HCT116 (cell line): Measurements from ENCODE around the gene RTF2. TPM values are rescaled to one million over a fixed set of nuclear protein-coding genes. Genes with fewer than 3 reads are reported as not detected.

ENCODE experiments used
- ATAC-seq: fragments of 200-7000 bp; cut with Tn5 transposase; 2 replicates; pipeline ENCODE4 v1.9.1; 2020; ENCODE audit warnings: mild to moderate bottlenecking, moderate library complexity
- BruUV-seq: library from RNA; stranded (reverse); fragments of 400-500 nt; replicated peaks from 2 replicates; lab custom pipeline; 2021; lab: Mats Ljungman, UMichigan
- CTCF ChIA-PET: fragments of 300-600 bp; sonication (Branson Sonifier 250); formaldehyde crosslinking; loops from one replicate; lab custom pipeline; 2021; ENCODE audit warnings: antibody characterized with exemption; lab: Charles Lee
- POLR2A ChIA-PET: fragments of 300-600, 350-600 bp; sonication (Branson Sonifier 250); formaldehyde crosslinking; loops from one replicate; lab custom pipeline; 2021; ENCODE audit warnings: antibody characterized with exemption; lab: Charles Lee
- RAD21 ChIA-PET, 2 experiments: fragments of 300-600 bp; sonication (Branson Sonifier 250); formaldehyde crosslinking; loops; one replicate each; lab custom pipeline; 2023; ENCODE audit warnings: low total read pairs in 2 of 2; ENCODE audit not compliant: uncharacterized antibody in 2 of 2, unreplicated experiment in 2 of 2, low non-redundant PET in 1 of 2; lab: Charles Lee
- DNase-seq: peaks from one replicate; pipeline ENCODE4 v3.0.0-alpha.2; 2010; ENCODE audit warnings: low read depth, low spot score
- H2AFZ ChIP-seq: fragments of 200-600 bp; shearing (Covaris generic), sonication (generic); 2 replicates; pipeline ENCODE4 v1.6.1; 2017; ENCODE audit warnings: low read depth, mixed run types, mixed read lengths, antibody characterized with exemption, low read length; ENCODE audit not compliant: poor library complexity, severe bottlenecking
- H3K27ac ChIP-seq: 2 replicates; pipeline ENCODE4 v1.5.1; 2012; ENCODE audit warnings: low read depth, low read length
- H3K27me3 ChIP-seq: fragments of 200-600 bp; sonication (generic); 2 replicates; pipeline ENCODE4 v1.6.1; 2016; ENCODE audit warnings: mixed run types, low read length, mixed read lengths; ENCODE audit not compliant: insufficient read depth
- H3K36me3 ChIP-seq, 2 experiments: fragments of 200-500 bp in 1 of 2; fragments of 200-600 bp in 1 of 2; sonication (Bioruptor generic) in 1 of 2; sonication (generic) in 1 of 2; 2 replicates each; pipeline versions ENCODE4 v1.5.1 to v1.6.1; 2014 to 2016; ENCODE audit warnings: low read length in 2 of 2, inconsistent platforms in 1 of 2, mixed read lengths in 1 of 2, mixed run types in 1 of 2; ENCODE audit not compliant: insufficient read depth in 2 of 2, control insufficient read depth in 1 of 2
- H3K4me1 ChIP-seq, 2 experiments: fragments of 200-600 bp in 1 of 2; sonication (generic) in 1 of 2; 2 replicates each; pipeline versions ENCODE4 v1.5.1 to v1.6.1; 2012 to 2017; ENCODE audit warnings: low read length in 2 of 2, inconsistent platforms in 1 of 2, mild to moderate bottlenecking in 1 of 2, mixed read lengths in 1 of 2, mixed run types in 1 of 2, moderate library complexity in 1 of 2; ENCODE audit not compliant: insufficient read depth in 2 of 2, control insufficient read depth in 1 of 2
- H3K4me2 ChIP-seq: fragments of 200-600 bp; sonication (generic); 2 replicates; pipeline ENCODE4 v1.6.1; 2017; ENCODE audit warnings: mixed run types, low read length, mixed read lengths
- H3K4me3 ChIP-seq, 2 experiments: fragments of 200-600 bp in 1 of 2; sonication (generic) in 1 of 2; replicated peaks in 1 of 2; 2 replicates each; pipeline ENCODE4 v1.5.1; 2011 to 2016; ENCODE audit warnings: low read length in 2 of 2, control low read depth in 1 of 2, low read depth in 1 of 2, mild to moderate bottlenecking in 1 of 2, mixed read lengths in 1 of 2, mixed run types in 1 of 2
- H3K79me2 ChIP-seq: fragments of 200-600 bp; sonication (generic); 2 replicates; pipeline ENCODE4 v1.6.1; 2017; ENCODE audit warnings: mild to moderate bottlenecking, mixed run types, low read length, moderate library complexity, mixed read lengths; ENCODE audit not compliant: insufficient read depth
- H3K9ac ChIP-seq: fragments of 200-600 bp; sonication (generic); 2 replicates; pipeline ENCODE4 v1.6.1; 2016; ENCODE audit warnings: low read length, mixed read lengths
- H3K9me2 ChIP-seq: fragments of 200-600 bp; sonication (generic), shearing (Covaris generic); 2 replicates; pipeline ENCODE4 v1.6.1; 2017; ENCODE audit warnings: mixed run types, mild to moderate bottlenecking, moderate library complexity; ENCODE audit not compliant: insufficient read depth
- H3K9me3 ChIP-seq, 2 experiments: fragments of 200-500 bp in 1 of 2; fragments of 200-600 bp in 1 of 2; sonication (Bioruptor generic) in 1 of 2; sonication (generic) in 1 of 2; 2 replicates each; pipeline ENCODE4 v1.6.1; 2014 to 2017; ENCODE audit warnings: low read length in 2 of 2, mixed read lengths in 2 of 2, inconsistent platforms in 1 of 2, low read depth in 1 of 2, mild to moderate bottlenecking in 1 of 2, mixed run types in 1 of 2, moderate library complexity in 1 of 2; ENCODE audit not compliant: control insufficient read depth in 1 of 2, insufficient read depth in 1 of 2
- H4K20me1 ChIP-seq: fragments of 200-600 bp; sonication (generic), shearing (Covaris generic); 2 replicates; pipeline ENCODE4 v1.6.1; 2017; ENCODE audit warnings: mixed run types, mild to moderate bottlenecking, moderate library complexity; ENCODE audit not compliant: insufficient read depth
- CEBPB ChIP-seq: IDR thresholded peaks from 2 replicates; pipeline ENCODE4 v1.6.1; 2012; ENCODE audit warnings: low read depth
- EGR1 ChIP-seq: IDR thresholded peaks from 2 replicates; pipeline ENCODE4 v1.6.1; 2012; ENCODE audit warnings: low read depth
- EZH2 ChIP-seq: fragments of 200-600 bp; sonication (generic); IDR thresholded peaks from 2 replicates; pipeline ENCODE4 v1.6.1; 2017; ENCODE audit warnings: antibody characterized with exemption, mixed run types
- EZH2phosphoT487 ChIP-seq: fragments of 200-600 bp; IDR thresholded peaks from 2 replicates; pipeline ENCODE4 v1.6.1; 2018; ENCODE audit warnings: antibody characterized with exemption, borderline replicate concordance
- FOSL1 ChIP-seq: IDR thresholded peaks from 2 replicates; pipeline ENCODE4 v1.6.1; 2012; ENCODE audit warnings: low read depth
- POLR2A ChIP-seq: IDR thresholded peaks from 2 replicates; pipeline ENCODE4 v1.7.0; 2011; ENCODE audit warnings: borderline replicate concordance; ENCODE audit not compliant: insufficient read depth, insufficient read length; ENCODE audit errors: extremely low read depth
- POLR2AphosphoS5 ChIP-seq: IDR thresholded peaks from 2 replicates; pipeline ENCODE4 v1.6.1; 2011; ENCODE audit warnings: mild to moderate bottlenecking, low read depth, low read length, moderate library complexity
- RAD21 ChIP-seq: IDR thresholded peaks from 2 replicates; pipeline ENCODE4 v1.6.1; 2012; ENCODE audit warnings: low read depth, mild to moderate bottlenecking
- SP1 ChIP-seq: IDR thresholded peaks from 2 replicates; pipeline ENCODE4 v1.6.1; 2012; ENCODE audit warnings: low read depth
- TCF7L2 ChIP-seq: IDR thresholded peaks from 2 replicates; pipeline ENCODE4 v1.7.0; 2011; ENCODE audit warnings: borderline replicate concordance, inconsistent platforms; ENCODE audit not compliant: insufficient read depth, insufficient read length; ENCODE audit errors: extremely low read depth
- YY1 ChIP-seq: IDR thresholded peaks from 2 replicates; pipeline ENCODE4 v1.6.1; 2011; ENCODE audit warnings: low read length, low read depth, moderate library complexity, mild to moderate bottlenecking; ENCODE audit not compliant: insufficient replicate concordance; ENCODE audit errors: extremely low read depth
- ZFX ChIP-seq: fragments of 450-650 bp; IDR thresholded peaks from 2 replicates; pipeline ENCODE4 v1.6.1; 2017
- ZNF274 ChIP-seq: fragments of 200-500 bp; sonication (Bioruptor generic); IDR thresholded peaks from 2 replicates; pipeline ENCODE4 v1.6.1; 2014; ENCODE audit warnings: mild to moderate bottlenecking, low read depth, low read length, inconsistent platforms
- intact Hi-C: fragments of 100-400 bp; cut with micrococcal nuclease; formaldehyde crosslinking; loops from 2 replicates; pipeline ENCODE4 v1.10.0; 2022
- total RNA-seq: library from RNA; stranded (reverse); gene quantifications from one replicate; pipeline ENCODE4 v1.2.1, GENCODE V29; 2021; ENCODE audit not compliant: unreplicated experiment
- TF ChIP-seq, protein P1 (sequence below): IDR thresholded peaks from 2 replicates; pipeline ENCODE4 v1.6.1; 2012
- TF ChIP-seq, protein P2 (sequence below): IDR thresholded peaks from 2 replicates; pipeline ENCODE4 v1.6.1; 2011; ENCODE audit warnings: mild to moderate bottlenecking, low read length, moderate library complexity; ENCODE audit not compliant: insufficient replicate concordance; ENCODE audit errors: extremely low read depth

Gene RTF2
- total RNA-seq, 1 experiment from 2014 or later = 73.8 TPM

DNA sequence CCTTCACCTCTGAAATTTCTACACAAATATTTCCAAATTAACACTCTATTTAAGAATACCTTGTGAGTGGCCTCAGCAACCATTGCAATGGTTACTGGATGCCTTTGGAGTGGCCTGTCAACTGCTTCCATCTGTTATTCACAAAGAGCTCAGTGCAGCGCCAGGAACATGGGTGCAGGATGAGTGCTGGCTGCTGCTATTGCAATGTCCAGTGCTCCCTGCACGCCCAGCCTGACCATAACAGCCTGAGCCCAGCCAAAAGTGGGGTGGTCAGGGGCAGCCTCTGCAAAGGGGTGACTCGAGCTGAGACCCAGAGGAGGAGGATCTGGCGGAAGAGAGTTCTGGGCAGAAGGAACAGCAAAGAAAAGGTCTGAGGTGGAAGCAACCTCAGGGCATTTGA is 38.0 kb upstream of the RTF2 start:
- Histone ChIP-seq H3K27me3 (no peaks in the 10 kb centered on the region), H3K4me1 (peaks cover 0 to 11% of the 10 kb centered on the region in 2 experiments; a peak in 2 of 4 replicates), H3K79me2 (no peaks in the 10 kb centered on the region), H3K36me3 (no peaks in the 10 kb centered on the region), H3K9me2 (no peaks in the 10 kb centered on the region), H4K20me1 (no peaks in the 10 kb centered on the region), H3K27ac (no peak overlapping the region), H3K4me2 (no peak overlapping the region), H3K9me3 (no peaks in the 10 kb centered on the region), H3K9ac (no peak overlapping the region), H2AFZ (no peak overlapping the region), H3K4me3 (no peak overlapping the region)
- POLR2A ChIA-PET = no interaction called here
- RAD21 ChIA-PET = no interaction called here
- no TSS peak for BruUV-seq
- no peak for TF ChIP-seq EGR1
- TF ChIP-seq EZH2phosphoT487 = no peak
- TF ChIP-seq YY1 = no peak
- TF ChIP-seq, protein P1, sequence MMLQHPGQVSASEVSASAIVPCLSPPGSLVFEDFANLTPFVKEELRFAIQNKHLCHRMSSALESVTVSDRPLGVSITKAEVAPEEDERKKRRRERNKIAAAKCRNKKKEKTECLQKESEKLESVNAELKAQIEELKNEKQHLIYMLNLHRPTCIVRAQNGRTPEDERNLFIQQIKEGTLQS = no peak
- TF ChIP-seq, protein P2, sequence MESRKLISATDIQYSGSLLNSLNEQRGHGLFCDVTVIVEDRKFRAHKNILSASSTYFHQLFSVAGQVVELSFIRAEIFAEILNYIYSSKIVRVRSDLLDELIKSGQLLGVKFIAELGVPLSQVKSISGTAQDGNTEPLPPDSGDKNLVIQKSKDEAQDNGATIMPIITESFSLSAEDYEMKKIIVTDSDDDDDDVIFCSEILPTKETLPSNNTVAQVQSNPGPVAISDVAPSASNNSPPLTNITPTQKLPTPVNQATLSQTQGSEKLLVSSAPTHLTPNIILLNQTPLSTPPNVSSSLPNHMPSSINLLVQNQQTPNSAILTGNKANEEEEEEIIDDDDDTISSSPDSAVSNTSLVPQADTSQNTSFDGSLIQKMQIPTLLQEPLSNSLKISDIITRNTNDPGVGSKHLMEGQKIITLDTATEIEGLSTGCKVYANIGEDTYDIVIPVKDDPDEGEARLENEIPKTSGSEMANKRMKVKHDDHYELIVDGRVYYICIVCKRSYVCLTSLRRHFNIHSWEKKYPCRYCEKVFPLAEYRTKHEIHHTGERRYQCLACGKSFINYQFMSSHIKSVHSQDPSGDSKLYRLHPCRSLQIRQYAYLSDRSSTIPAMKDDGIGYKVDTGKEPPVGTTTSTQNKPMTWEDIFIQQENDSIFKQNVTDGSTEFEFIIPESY = no peak
- no peak for TF ChIP-seq TCF7L2
- no peak for TF ChIP-seq CEBPB
- no peak for TF ChIP-seq ZNF274
- no peak for TF ChIP-seq ZFX
- TF ChIP-seq FOSL1 = no peak
- no peak for TF ChIP-seq RAD21
- TF ChIP-seq EZH2 = no peak
- no peak for TF ChIP-seq SP1
- TF ChIP-seq POLR2AphosphoS5 = no peak
- TF ChIP-seq POLR2A = no peak
- CTCF ChIA-PET = no interaction called here
- intact Hi-C loops = no loop called here
- no peak for ATAC-seq
- no peak for DNase-seq
